ENCODE measurements around the gene OR2A5.

DNA sequence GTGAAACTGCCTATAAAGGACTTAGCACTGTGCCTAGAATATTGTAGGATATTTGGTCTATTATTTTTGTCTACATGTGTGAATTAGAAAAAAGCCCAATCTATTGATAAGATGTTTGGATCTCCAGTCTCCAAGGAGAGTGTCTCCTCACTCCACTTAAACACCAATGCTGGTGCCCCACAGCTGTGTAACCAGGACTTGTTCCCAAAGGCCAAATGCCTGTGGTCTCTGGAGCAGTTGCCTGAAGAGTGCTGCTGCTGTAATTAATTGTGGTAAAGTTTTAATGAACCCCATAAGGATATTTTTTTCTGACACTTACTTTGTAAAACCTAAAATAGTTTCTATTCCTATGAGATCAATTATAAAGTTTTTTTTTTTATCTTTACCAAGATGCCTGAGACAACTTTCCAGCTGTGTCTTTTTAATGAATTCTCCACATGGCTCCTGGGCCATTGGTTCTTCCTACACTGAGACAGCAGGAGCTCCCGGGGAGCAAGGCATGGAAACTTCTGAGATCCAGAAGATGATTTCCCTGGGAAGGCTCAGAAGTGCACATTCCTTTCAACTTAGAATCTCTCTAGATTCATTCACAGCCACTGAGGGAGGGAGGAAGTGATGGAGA lies 11.2 kb upstream of the OR2A5 start:
- TF ChIP-seq CTCF (IDR thresholded peaks at IDR 0.05): no peak
- no peak for TF ChIP-seq POLR2A (IDR thresholded peaks at IDR 0.05)
- TF ChIP-seq POLR2AphosphoS5 (IDR thresholded peaks at IDR 0.05): no peak
- TF ChIP-seq EP300 (IDR thresholded peaks at IDR 0.05; ENCODE audit: low read depth): no peak
